Astrocyte (in vitro differentiated cells and primary cell): ENCODE results near the gene UPB1.

ENCODE experiments used
- CTCF ChIP-seq: IDR thresholded peaks from 2 replicates; pipeline ENCODE4 v1.5.1; 2011; ENCODE audit warnings: low read depth, mild to moderate bottlenecking, inconsistent platforms, low read length, moderate library complexity; ENCODE audit not compliant: insufficient read depth
- EZH2 ChIP-seq: IDR thresholded peaks from 2 replicates; pipeline ENCODE4 v1.6.1; 2012; ENCODE audit warnings: mild to moderate bottlenecking, low read length, inconsistent platforms; ENCODE audit not compliant: insufficient read depth

DNA sequence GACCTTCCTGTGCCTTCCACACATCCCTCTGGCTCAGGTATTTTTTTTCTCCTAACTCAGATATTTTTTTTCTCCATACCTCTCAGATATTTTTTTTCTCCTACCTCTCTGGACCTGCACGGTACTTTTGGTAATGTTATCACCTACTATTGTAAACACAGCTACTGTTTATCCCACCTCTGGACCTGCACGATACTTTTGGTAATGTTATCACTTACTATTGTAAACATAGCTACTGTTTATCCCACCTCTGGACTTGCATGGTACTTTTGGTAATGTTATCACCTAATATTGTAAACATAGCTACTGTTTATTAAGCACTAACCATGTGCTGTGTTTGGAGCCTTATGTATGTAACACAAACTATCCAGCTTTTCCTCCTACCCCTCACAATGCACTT is 12.1 kb upstream of the UPB1 start:
- TF ChIP-seq CTCF (no peak), EZH2 (no peak)
